Vagina (tissue), 2 donors: ENCODE measurements around the gene POLD1. TPM values are rescaled to one million over a fixed set of nuclear protein-coding genes. Genes with fewer than 3 reads are reported as not detected.
"Not testable (repeated sequence)": the region's sequence is repeated elsewhere in the genome, so short reads cannot be mapped to it uniquely, and the experiment has no call there.

Source experiments
- DNase-seq, 2 donors: peaks; one replicate each; pipeline ENCODE4 v3.0.0-alpha.2; 2017; ENCODE audit errors: extremely low spot score in 2 of 2
- H3K27ac ChIP-seq: fragments of 200-600 bp; sonication (generic); one replicate; pipeline ENCODE4 v1.5.1; 2019
- H3K27me3 ChIP-seq: fragments of 200-600 bp; sonication (generic); one replicate; pipeline ENCODE4 v1.5.1; 2019
- H3K36me3 ChIP-seq, 2 donors: fragments of 200-600 bp; sonication (generic); one replicate each; pipeline ENCODE4 v1.5.1; 2017 to 2019
- H3K4me1 ChIP-seq: fragments of 200-600 bp; sonication (generic); one replicate; pipeline ENCODE4 v1.5.1; 2019
- H3K4me3 ChIP-seq, 2 donors: fragments of 200-600 bp; sonication (generic); 1 replicate in 1 of 2; 2 replicates in 1 of 2; pipeline ENCODE4 v1.5.1; 2016 to 2019
- H3K9me3 ChIP-seq: fragments of 200-600 bp; sonication (generic); one replicate; pipeline ENCODE4 v1.5.1; 2019
- POLR2A ChIP-seq, 2 donors: fragments of 450-650 bp; IDR thresholded peaks; one replicate each; pipeline ENCODE4 v1.6.1; 2017; ENCODE audit warnings: antibody characterized with exemption in 2 of 2, mild to moderate bottlenecking in 2 of 2, moderate library complexity in 2 of 2
- POLR2AphosphoS5 ChIP-seq, 2 donors: sonication (generic); formaldehyde crosslinking; IDR thresholded peaks; one replicate each; pipeline ENCODE4 v1.9.0; 2017; ENCODE audit warnings: antibody characterized with exemption in 2 of 2, mild to moderate bottlenecking in 2 of 2, low read depth in 1 of 2; ENCODE audit not compliant: insufficient read depth in 1 of 2
- intact Hi-C: fragments of 100-400 bp; cut with DNase I; formaldehyde crosslinking; loops from one replicate; pipeline ENCODE4 v1.15.1; 2023
- total RNA-seq: library from RNA; depleted of rRNA; stranded (reverse); fragments of >200 nt; gene quantifications from one replicate; pipeline ENCODE4 v1.2.3, GENCODE V29; 2016
- TF ChIP-seq, protein P1 (sequence below), 3 experiments: fragments of 450-650 bp in 2 of 3; fragments of 200-600 bp in 1 of 3; sonication (generic) in 1 of 3; IDR thresholded peaks; one replicate each; pipeline ENCODE4 v1.5.1; 2017 to 2019; ENCODE audit warnings: antibody characterized with exemption in 3 of 3, mild to moderate bottlenecking in 2 of 3, moderate library complexity in 2 of 3

POLD1 gene
- 16.7 TPM for total RNA-seq

DNA sequence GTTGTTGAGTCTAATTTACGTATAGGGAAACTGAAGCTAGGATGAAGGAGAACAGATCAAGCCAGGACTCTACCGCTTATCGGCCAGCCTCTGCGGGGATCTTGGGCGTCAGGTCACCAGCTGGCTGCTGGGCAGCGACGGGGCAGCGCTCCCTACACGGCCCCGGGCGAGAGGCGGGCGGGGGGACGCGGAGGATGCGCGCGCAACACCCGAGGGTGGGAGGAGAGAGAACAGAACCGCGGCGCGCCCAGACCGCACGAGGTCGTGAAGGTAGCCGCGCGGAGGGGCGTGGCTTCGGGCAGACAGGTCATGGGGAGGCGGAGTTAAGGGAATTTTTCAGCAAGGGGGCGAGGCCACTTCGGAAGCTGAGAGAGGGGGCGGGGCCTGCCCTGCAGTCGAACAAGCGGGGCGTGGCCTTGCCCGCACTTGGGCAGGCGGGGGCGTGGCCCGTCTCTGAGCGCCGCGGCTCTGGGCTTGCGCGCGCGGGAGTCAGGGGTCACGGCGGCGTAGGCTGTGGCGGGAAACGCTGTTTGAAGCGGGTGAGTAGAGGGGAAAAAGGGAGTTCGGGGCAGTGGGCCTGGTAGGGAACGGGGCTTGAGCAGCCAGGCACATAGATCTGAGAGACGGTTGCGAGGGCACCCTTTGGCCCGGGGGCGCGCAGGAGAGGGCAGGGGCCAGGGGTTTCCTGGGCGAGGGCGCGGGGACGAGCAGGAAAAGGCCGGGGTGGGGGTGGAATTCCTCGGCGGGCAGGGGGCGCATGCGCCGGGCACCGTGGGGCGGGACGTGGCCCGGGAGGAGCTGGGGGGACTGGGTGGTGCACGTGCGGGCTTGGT lies at the start of gene POLD1:
POLD1 (plus strand) TSS at position 496 of the 833 bp plus-strand sequence. CDS start 14,505 bp downstream, outside the sequence.
- TF ChIP-seq POLR2A (IDR thresholded peaks at IDR 0.05) (no peak), POLR2AphosphoS5 (IDR thresholded peaks at IDR 0.05; ENCODE audit: insufficient read depth in 1 of 2, low read depth in 1 of 2) (peak; percentile 78 to 87)
- TF ChIP-seq, protein P1, sequence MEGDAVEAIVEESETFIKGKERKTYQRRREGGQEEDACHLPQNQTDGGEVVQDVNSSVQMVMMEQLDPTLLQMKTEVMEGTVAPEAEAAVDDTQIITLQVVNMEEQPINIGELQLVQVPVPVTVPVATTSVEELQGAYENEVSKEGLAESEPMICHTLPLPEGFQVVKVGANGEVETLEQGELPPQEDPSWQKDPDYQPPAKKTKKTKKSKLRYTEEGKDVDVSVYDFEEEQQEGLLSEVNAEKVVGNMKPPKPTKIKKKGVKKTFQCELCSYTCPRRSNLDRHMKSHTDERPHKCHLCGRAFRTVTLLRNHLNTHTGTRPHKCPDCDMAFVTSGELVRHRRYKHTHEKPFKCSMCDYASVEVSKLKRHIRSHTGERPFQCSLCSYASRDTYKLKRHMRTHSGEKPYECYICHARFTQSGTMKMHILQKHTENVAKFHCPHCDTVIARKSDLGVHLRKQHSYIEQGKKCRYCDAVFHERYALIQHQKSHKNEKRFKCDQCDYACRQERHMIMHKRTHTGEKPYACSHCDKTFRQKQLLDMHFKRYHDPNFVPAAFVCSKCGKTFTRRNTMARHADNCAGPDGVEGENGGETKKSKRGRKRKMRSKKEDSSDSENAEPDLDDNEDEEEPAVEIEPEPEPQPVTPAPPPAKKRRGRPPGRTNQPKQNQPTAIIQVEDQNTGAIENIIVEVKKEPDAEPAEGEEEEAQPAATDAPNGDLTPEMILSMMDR (IDR thresholded peaks at IDR 0.05): no peak
- Histone ChIP-seq H3K27me3 (no peaks in the 10 kb centered on the region), H3K4me3 (peak within 1 kb of the TSS; percentile 54 to 72), H3K36me3 (peaks cover 0 to 30% of the 10 kb centered on the region in 2 donors), H3K4me1 (peaks cover 19% of the 10 kb centered on the region), H3K9me3 (no peaks in the 10 kb centered on the region), H3K27ac (peak within 1 kb of the TSS; percentile 75)
- peak in 1 of 2 donors; percentile 95 for DNase-seq
- intact Hi-C loops: no loop called here

DNA sequence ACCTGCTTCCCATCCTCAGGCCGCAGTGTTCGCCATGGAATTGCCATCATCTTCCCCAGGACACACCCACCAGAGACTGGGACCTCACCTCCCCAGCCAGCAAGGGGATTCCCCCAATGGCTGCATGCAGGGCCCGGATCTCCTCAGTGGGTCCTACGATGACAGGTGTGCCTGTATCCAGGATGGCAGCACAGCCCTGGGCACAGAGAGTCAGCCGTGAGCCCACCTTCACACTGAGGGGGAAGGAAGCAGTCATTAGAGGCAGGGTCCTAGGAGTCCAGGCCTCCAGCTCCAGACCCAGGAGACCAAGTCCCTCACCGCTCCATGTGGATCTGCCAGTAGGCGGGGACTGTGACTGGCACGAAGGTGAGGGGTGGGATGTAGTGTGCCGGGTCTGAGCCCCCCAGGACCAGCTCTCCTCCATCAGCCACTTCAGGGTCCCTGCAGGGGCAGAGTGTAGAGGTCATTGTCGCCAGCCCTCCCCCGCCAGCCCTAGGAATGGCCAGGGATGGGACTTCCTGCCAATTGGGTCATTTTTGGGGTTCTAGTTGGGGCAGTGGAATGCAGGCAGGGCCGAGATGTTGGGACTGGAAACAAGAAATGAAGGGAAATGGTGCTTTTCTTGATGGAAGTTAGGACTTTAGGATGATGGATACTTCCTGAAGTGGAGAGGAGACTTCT lies 49.3 kb upstream of the POLD1 start:
- TF ChIP-seq POLR2A (IDR thresholded peaks at IDR 0.05) (no peak), POLR2AphosphoS5 (IDR thresholded peaks at IDR 0.05; ENCODE audit: insufficient read depth in 1 of 2, low read depth in 1 of 2) (no peak)
- TF ChIP-seq, protein P1 (IDR thresholded peaks at IDR 0.05): no peak
- H3K27me3 ChIP-seq: no peaks in the 10 kb centered on the region
- peaks cover 34% of the 10 kb centered on the region for H3K4me1 ChIP-seq
- H3K9me3 ChIP-seq: no peaks in the 10 kb centered on the region
- intact Hi-C loops: no loop called here
- H3K27ac ChIP-seq: no peak overlapping the region
- H3K36me3 ChIP-seq: no peaks in the 10 kb centered on the region
- no peak overlapping the region for H3K4me3 ChIP-seq
- DNase-seq: no peak

DNA sequence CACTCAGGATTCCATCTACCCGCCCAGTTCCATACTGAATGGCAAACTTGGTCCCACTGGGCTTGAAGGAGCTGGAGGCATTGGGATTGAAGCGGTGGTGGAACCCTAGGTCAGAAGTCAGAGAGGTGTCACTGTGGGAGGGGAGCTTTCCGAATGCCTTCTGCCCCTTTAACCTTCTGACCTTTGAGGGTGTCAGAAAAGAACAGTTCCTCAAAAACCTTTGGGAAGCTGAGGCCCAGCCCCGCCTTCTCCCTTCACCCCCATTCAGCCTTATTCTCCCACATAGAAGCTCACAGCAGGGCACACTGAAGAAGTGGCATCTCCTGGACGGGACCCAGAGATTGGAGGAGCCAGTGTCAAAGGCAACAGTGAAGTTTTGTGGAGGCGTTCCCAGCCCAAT lies 47.1 kb upstream of the POLD1 start:
- H3K27ac ChIP-seq, intact Hi-C loops, DNase-seq, H3K4me3 ChIP-seq, H3K27me3 ChIP-seq, H3K9me3 ChIP-seq, H3K36me3 ChIP-seq: not testable (repeated sequence)
- peaks cover 23% of the 10 kb centered on the region for H3K4me1 ChIP-seq

DNA sequence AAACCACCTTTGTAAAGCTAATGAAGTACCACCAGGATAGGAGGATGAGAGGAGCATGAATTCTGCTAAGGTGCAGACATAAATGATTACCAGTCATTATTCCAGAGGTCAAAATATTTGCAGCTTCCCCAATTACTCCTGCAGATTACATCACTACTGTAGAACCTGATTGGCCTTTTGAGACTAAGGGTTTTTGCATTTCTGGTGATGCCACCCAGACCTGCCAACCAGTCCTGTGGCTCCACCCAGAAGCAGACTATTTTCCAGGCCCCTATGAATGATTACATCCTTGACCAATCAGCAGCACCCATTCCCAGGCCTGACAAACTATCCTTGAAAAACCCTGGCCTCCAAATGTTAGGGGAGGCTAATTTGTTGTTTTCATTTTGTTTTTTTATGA lies 43.8 kb upstream of the POLD1 start:
- no peak for DNase-seq
- intact Hi-C loops: no loop called here
- TF ChIP-seq POLR2A (IDR thresholded peaks at IDR 0.05) (no peak), POLR2AphosphoS5 (IDR thresholded peaks at IDR 0.05; ENCODE audit: insufficient read depth in 1 of 2, low read depth in 1 of 2) (no peak)
- TF ChIP-seq, protein P1 (IDR thresholded peaks at IDR 0.05): no peak
- H3K9me3 ChIP-seq: no peaks in the 10 kb centered on the region
- no peak overlapping the region for H3K4me3 ChIP-seq
- H3K27me3 ChIP-seq: no peaks in the 10 kb centered on the region
- H3K4me1 ChIP-seq: no peaks in the 10 kb centered on the region
- no peak overlapping the region for H3K27ac ChIP-seq
- H3K36me3 ChIP-seq: no peaks in the 10 kb centered on the region

DNA sequence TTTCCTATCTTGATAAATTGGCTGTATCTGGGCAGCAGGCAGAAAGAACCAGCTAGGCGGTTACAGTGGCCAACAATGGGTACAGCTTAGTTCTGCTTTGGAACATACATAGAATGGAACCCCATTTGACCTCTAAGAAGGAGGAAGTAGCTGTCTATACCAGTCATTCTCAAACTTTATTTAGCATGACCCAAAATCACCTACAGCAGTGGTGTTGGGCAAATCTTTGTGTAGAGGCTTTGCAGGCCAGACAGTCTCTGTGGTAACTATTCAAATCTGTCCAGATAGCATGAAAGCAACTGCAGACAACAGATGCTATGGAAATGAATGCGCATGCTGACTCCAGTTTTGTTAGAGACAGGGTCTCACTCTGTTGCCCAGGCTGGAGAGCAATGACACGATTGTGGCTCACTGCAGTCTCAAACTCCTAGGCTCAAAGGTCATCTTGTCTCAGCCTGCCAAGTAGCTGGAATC lies 43.0 kb upstream of the POLD1 start:
- intact Hi-C loops: no loop called here
- H3K27me3 ChIP-seq: no peaks in the 10 kb centered on the region
- no peak overlapping the region for H3K4me3 ChIP-seq
- DNase-seq: no peak
- H3K9me3 ChIP-seq: no peaks in the 10 kb centered on the region
- H3K27ac ChIP-seq: no peak overlapping the region
- TF ChIP-seq, protein P1 (IDR thresholded peaks at IDR 0.05): no peak
- TF ChIP-seq POLR2AphosphoS5 (IDR thresholded peaks at IDR 0.05; ENCODE audit: insufficient read depth in 1 of 2, low read depth in 1 of 2): no peak
- TF ChIP-seq POLR2A (IDR thresholded peaks at IDR 0.05): no peak
- H3K36me3 ChIP-seq: no peaks in the 10 kb centered on the region
- H3K4me1 ChIP-seq: no peaks in the 10 kb centered on the region
